NCI-H1694 treated with DMSO at 0.1 percent for 48 hours (cell line): Measurements from ENCODE around the gene APOBEC3A.

ENCODE experiments used
- DNase-seq: peaks from one replicate; lab custom pipeline; 2025; lab: John Stamatoyannopoulos, UW

The APOBEC3A gene

DNA sequence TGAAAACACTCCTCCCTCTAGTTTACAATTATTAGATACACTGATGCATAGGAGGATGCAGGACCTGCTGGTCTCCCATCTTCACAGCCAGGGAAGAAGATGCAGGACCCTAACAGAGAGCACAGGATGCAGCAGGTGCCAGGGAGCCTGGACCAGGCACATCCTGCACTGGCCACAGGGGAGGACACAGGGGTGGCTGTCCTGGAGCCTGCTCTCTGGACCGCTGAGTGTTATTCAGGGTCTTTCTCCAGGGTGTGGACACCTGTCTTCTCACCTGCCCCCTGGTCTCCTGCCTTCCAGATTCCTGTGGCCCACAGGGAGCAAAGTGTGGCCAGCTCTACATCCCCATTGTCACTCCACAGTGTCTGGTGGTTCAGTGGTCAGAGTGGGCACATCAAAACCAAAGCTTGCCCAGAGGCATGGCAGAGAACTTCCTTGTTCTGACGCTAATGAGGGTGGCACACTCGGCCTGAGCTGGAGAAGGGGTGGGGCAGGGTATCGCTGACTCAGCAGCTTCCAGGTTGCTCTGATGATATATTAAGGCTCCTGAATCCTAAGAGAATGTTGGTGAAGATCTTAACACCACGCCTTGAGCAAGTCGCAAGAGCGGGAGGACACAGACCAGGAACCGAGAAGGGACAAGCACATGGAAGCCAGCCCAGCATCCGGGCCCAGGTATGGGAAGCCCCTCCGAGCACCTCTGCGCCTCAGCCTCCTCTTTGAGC is at the start of gene APOBEC3A:
APOBEC3A (plus strand) TSS at position 564 of the 725 bp plus-strand sequence; CDS start at position 647, 83 bp downstream.
- DNase-seq = no peak

GRCh38 chr22:38907767-38908166 is 49.6 kb upstream of the APOBEC3A start:
- DNase-seq = no peak

DNA sequence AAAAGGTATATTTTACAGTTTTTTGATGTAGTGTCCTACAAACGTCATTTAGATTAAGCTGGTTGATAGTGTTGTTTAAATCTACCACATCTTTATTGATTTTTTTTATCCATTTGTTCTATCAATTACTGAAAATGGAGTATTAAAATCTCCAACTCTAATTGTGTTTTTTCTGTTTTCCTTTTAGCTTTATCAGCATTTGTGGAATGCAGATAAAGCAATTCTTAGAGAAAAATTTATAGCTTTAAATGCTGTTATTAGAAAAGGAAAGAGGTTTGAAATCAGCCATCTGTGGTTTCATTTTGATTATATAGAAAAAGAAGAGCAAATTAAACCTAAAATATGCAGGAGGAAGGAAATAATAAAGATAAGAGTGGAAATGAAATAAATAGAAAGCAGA is 46.0 kb upstream of the APOBEC3A start:
- DNase-seq = no peak

DNA sequence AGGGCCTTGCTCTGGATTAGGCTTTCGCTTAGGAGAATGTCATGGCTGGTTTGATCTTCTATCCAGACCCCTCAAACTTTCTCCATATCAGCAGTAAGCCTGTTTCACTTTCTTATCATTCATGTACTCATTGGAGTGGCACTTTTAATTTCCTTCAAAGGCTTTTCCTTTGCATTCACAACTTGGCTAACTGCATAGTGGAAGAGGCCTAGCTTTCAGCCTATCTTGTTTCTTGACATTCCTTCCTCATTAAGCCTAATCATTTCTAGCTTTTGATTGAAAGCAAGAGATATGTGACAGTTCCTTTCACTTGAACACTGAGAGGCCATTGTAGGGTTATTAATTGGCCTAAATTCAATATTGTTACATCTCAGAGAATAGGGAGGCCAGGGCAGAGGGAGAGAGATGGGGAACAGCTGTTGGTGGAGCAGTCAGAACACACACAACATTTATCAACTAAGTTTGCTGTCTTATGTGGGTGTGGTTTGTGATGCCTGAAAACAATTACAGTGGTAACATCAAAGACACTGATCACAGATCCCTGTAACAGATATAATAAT is 37.7 kb upstream of the APOBEC3A start:
- peak; percentile 36 for DNase-seq

DNA sequence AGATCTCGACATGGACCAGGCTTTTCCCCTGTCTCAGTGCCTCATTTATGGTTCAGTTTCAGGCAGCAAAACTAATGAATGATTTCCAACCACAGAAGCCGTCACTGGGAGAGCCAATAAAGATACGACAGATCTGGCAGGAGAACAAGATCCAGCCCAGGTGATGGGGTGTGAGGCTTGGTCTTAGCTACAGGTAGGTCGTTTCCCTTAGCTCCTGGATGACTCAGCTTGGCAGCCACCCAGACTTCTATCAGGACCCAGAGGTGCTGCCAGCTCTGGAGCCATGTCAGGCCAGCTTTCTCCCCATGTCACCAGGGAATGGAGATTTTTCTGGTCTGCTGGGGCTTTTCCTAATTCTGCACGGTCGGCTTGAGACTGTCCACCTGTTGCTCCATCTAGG is 36.3 kb upstream of the APOBEC3A start:
- no peak for DNase-seq

DNA sequence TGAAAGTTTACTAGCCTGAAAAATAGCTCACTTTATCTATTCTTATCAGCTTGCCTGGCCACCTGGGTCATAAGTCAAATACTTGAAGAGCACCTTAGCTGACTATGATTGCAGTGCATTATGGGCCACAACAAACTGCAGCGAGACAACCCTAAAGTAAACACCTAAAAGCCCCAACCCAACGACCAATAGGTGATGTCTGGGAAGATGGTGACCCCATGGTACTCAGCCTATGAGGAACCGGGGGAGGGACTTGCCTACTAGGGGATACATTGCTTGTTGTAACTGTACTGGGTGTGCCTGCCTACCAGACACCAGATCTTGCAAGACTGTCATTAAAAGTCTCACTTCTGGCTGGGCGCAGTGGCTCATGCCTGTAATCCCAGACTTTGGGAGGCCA is 35.6 kb upstream of the APOBEC3A start:
- DNase-seq = no peak

DNA sequence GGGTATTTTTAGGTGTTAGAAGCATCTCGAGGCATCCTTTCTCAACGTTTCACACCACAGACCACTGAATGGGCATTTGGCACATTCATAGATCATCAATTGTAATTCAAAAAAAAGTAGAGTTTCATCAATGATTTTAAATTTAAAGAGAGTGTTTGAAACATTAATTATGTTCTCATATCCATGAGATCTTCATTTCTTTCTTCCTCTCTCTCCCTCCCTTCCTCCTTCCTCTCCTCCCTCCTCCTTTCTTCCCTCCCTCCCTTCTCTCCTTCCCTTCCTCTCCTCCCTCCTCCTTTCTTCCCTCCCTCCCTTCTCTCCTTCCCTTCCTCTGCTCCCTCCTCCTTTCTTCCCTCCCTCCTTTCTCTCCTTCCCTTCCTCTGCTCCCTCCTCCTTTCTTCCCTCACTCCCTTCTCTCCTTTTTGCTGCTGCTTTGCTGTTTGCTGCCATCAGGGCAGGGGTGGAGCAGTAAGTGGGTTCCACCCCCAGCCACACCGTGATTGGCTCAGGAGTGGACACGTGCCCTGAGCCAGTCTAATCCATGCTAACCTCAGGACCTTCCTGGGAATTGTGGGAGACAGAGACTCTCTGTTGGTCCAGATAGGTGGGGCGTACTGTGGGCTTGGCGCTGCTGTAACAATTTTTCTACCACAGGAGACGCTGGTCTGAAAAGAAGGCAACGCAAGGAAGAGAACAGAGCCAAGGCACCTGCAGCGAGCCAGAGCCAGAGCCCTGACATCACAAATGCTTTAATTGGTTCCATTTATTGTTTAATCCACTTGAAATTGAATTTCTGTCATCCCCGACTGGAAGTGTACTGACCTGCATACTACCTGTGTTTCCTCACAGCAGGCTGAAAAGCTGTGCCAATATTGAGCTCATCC is 33.7 kb upstream of the APOBEC3A start:
- DNase-seq = peak; percentile 91

GRCh38 chr22:38924347-38924952 is 33.0 kb upstream of the APOBEC3A start:
- DNase-seq = peak; percentile 65

- DNase-seq = no peak
These were observed 31.8 kb upstream of the APOBEC3A start for GRCh38 chr22:38925571-38926041.

DNA sequence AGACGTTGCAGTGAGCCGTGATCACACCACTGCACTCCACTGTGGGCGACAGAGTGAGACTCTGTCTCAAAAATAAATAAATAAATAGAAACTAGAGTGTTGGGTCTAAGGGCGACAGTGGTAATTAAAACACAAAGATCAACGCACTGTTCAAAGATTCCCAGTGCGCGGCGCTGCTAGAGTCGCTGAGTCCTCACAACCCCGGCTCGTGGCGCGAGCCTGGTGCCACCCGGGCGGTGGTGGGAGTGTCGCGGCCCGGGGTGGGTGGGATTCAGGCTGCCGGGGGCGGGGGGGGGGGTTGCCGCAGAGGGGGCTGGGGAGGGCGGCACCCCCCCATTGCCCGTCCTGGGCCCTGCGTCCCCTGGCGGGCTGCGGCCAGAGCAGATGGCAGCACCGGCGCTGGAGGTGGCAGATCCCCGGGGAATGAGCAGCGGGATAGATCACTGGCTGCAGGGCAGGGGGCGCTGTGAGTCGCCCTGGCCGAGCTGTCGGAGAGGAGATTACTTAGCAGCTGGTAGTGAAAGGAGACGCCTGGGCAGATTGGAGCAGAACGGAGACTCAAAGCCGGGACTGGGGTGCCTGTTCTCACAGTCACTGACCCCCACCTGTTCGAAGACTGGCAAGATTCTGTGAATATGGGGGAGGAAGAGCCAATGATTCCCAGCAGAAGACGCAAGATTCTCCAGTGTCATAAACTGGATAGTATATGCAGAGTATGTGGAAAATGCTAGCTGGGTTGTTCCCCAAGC is 30.2 kb upstream of the APOBEC3A start:
- DNase-seq = peak; percentile 77

GRCh38 chr22:38930512-38930911 is 26.9 kb upstream of the APOBEC3A start:
- no peak for DNase-seq

DNA sequence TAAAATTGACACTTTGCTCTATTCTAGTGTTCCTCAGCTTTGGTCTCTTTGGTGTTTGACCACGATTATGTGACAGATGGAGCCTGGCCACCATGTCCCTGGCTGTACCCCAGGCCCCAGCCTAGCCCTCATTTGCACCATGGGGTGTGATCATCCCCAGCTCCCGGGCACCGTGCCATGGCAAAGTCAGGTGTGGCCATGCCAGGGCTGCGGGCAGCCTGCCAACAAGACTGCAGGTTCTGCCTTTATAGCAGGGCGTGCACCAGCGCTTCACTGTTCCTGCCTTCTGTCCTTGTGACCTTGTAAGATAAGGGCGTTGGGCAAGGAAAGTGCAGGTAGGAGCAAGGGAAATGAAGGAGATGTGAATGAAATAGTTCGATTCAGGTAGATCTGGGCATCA is 22.4 kb upstream of the APOBEC3A start:
- DNase-seq = peak; percentile 25

- DNase-seq = no peak
These were observed 21.8 kb upstream of the APOBEC3A start for GRCh38 chr22:38935616-38936015.

- no peak for DNase-seq
These were observed 20.8 kb upstream of the APOBEC3A start for GRCh38 chr22:38936562-38936961.

DNA sequence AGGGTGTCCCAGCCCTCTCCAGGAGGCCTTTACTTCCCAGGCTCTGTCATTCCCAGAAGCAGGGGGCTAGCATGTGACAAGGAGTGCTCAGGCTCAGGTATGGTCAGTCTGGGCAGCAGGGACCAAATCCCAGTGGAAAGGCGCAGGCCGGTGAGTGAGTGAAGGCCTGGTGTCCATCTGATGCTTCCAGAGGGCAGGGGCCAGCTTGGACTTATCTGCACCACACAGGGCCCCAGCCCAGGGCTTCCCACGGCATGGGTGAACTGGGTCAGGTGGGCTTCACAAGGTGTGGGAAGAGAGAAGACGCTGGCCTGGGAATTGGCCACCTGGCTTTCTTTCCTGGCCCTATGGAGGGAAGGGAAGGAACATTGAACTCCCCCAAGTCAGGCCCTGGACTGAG is 20.4 kb upstream of the APOBEC3A start:
- no peak for DNase-seq

GRCh38 chr22:38937541-38937940 is 19.9 kb upstream of the APOBEC3A start:
- no peak for DNase-seq

DNA sequence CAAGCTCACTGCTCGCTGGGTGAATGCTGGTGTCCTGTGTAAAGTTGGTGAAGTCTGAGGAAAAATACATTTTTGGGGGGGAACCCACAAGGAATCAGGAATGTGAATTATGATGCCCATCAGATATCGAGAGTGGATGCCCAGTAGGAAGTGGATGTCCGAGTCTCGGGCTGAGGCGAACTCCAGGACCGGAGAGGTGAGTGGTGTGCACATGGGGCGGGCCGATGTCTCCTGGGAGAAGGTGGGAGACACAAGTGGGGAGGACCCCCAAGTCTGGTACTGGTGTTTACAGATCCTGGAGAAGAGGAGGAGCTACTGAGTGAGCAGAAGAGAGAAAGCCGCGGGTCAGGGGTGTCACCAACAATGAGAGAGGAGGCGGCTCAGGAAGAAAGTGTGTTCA is 19.2 kb upstream of the APOBEC3A start:
- no peak for DNase-seq

DNA sequence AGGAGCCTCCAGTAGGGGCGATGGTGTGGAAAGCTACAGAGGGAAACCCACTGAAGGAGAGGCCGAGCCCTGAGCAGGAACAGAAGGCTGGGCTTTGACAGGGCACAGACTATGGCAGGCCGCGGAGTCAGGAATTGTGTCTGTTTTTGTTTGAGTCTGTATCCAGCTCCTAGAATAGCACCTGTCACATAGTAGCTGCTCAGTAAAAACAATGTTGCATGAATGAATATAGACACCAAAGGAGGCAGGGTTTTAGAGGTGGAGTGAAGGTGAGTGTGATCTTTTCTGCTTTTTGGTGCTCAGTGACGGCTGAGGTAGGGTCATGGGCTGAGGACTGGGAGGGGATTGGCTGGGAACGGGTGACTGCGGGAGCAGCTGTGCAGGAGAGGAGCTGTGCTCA is 18.5 kb upstream of the APOBEC3A start:
- no peak for DNase-seq

DNA sequence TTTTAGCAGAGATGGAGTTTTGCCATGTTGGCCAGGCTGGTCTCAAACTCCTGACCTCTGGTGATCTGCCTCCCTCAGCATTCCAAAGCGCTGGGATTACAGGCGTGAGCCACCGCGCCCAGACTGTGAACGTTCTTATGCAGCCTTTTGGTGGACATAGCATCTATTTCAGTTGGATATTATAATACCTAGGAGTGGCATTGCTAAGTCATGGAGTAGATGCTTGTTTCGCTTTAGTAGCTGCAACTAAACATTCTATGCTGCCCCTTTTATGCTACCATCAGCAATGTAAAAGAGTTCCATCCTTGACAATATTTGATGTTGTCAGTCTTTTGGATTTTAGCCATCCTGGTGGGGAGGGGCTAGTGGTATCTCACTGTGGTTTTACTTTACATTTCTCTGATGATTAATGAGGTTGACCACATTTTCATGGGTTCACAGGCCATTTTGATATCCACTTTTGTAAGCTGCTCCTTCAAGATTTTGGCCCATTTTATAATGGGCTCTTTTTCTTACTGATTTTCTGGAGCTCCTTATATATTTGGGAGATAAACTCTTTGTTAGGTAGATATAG is 16.5 kb upstream of the APOBEC3A start:
- no peak for DNase-seq

GRCh38 chr22:38941488-38941987 is 15.9 kb upstream of the APOBEC3A start:
- no peak for DNase-seq

- DNase-seq = no peak
These were observed 14.7 kb upstream of the APOBEC3A start for GRCh38 chr22:38942702-38943101.
